Coronary artery (tissue), 2 donors: ENCODE measurements around the gene SLC14A1.
A peak's percentile ranks its signal among the peaks of the same experiment; 100 is the strongest.

Source experiments
- DNase-seq: peaks from one replicate; pipeline ENCODE4 v3.0.0-alpha.2; 2017; ENCODE audit warnings: low spot score
- H3K27ac ChIP-seq, 2 donors: fragments of 200-600 bp; sonication (generic); one replicate each; pipeline ENCODE4 v1.5.1; 2016 to 2019
- H3K4me3 ChIP-seq: fragments of 200-600 bp; sonication (generic); 2 replicates; pipeline ENCODE4 v1.5.1; 2016; ENCODE audit warnings: mild to moderate bottlenecking, moderate library complexity
- TF ChIP-seq, protein P1 (sequence below): fragments of 200-600 bp; sonication (generic); IDR thresholded peaks from one replicate; pipeline ENCODE4 v1.5.1; 2019; ENCODE audit warnings: antibody characterized with exemption

SLC14A1 gene

DNA sequence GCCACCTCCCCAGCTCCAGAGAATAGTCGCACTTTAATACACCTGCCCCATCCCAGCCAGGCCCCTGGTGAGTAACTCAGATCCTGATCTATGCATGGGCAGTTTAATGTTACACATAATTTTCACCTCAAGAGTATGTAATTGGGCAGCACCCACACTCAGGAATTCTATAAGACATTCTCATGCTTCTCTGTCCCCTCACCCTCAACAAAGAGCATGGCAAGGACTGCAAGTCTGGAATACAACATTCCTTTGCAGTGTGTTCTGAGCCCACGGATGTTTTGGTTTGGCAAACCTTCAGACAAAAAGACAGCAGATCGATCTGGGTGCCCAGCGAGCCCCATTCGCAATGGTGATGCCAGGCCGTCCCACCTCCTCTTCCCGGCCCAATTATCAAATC is 4.9 kb upstream of the SLC14A1 start:
- no peak for DNase-seq
- TF ChIP-seq, protein P1, sequence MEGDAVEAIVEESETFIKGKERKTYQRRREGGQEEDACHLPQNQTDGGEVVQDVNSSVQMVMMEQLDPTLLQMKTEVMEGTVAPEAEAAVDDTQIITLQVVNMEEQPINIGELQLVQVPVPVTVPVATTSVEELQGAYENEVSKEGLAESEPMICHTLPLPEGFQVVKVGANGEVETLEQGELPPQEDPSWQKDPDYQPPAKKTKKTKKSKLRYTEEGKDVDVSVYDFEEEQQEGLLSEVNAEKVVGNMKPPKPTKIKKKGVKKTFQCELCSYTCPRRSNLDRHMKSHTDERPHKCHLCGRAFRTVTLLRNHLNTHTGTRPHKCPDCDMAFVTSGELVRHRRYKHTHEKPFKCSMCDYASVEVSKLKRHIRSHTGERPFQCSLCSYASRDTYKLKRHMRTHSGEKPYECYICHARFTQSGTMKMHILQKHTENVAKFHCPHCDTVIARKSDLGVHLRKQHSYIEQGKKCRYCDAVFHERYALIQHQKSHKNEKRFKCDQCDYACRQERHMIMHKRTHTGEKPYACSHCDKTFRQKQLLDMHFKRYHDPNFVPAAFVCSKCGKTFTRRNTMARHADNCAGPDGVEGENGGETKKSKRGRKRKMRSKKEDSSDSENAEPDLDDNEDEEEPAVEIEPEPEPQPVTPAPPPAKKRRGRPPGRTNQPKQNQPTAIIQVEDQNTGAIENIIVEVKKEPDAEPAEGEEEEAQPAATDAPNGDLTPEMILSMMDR, result no peak
- Histone ChIP-seq H3K27ac (no peak overlapping the region), H3K4me3 (no peak overlapping the region)

GRCh38 chr18:45722899-45723298 is 1.1 kb upstream of the SLC14A1 start:
- TF ChIP-seq, protein P1, result peak; percentile 44
- Histone ChIP-seq H3K27ac (no peak overlapping the region), H3K4me3 (no peak overlapping the region)
- no peak for DNase-seq

GRCh38 chr18:45724601-45725000 is 620 bp downstream of the SLC14A1 start:
- DNase-seq, result no peak
- H3K4me3 ChIP-seq, result peak overlapping the region; percentile 52
- TF ChIP-seq, protein P1, result no peak
- H3K27ac ChIP-seq, result peak overlapping the region; percentile 24 to 57

- peak overlapping the region; percentile 52 for H3K4me3 ChIP-seq
- peak overlapping the region; percentile 24 to 31 for H3K27ac ChIP-seq
- TF ChIP-seq, protein P1, result no peak
- DNase-seq, result no peak
These were observed 1.4 kb downstream of the SLC14A1 start for GRCh38 chr18:45725336-45725735.

DNA sequence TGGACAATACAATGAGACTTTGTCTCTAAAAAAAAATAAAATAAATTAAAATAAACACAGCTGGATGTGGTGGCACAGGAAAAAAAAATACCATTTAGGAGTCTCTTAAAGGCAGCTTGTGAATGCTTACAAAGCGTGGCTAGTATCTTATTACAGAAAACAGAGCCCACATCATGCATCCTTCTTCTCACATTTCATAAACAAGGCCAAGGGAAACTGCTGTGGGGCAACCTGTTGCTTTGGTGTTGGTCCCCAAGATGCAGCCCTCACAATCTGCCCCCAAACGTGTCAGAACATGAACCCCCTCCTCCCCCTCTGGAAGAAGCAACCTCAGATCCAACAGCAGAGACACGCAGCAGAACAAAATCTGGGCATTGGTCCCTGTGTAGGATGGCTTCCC is 2.6 kb downstream of the SLC14A1 start:
- Histone ChIP-seq H3K4me3 (no peak overlapping the region), H3K27ac (no peak overlapping the region)
- TF ChIP-seq, protein P1, result no peak
- no peak for DNase-seq

DNA sequence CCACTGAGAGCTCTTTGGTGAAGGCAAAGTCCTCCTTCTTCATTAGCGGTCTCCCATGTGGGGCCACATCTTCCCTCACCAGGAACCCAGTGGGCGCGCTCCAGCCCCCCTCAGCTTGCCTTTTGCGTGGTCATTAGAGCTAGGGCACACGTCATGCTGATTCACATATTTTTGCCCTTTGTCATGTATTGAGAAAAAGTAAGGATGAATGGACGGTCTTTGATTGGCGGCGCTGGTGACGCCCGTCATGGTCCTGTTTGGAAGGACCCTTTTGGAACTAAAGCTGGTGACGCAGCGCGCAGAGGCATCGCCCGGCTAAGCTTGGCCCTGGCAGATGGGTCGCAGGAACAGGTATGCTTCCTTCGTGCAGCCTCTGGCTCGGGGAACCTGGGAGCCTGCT is 3.1 kb downstream of the SLC14A1 start:
- TF ChIP-seq, protein P1, result no peak
- H3K4me3 ChIP-seq, result no peak overlapping the region
- no peak overlapping the region for H3K27ac ChIP-seq
- DNase-seq, result no peak

DNA sequence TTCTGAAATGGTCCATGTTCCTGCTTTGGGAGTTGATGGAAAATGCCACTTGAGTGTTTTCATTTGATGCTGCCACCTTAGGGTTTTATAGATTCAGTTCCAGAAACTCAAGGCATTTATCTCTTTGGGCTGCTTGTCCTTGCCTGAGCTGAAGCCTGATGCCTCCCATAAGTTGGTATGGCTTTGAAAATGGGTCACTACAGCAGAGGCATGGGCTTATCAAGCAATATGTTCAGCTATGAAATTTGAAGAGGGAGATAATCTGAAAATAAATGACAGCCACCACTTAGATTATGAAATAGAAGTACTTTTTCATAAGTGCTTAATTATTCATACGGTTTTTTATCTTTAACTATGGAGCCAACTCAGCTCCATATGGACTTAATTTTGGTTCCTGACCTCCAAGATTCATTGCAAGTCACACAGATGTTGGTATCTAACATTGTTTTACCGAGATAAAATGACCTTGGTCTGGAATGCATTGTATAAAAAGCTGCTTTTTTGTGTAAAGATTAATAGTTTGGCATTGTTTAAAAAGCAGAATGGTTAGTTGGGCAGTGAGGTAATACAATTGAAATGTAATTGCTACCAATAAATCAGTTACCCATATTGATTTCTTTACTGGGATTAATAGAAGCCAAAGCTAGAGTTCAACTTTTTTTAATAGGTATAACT is 4.5 kb downstream of the SLC14A1 start:
- DNase-seq, result no peak
- no peak overlapping the region for H3K27ac ChIP-seq
- TF ChIP-seq, protein P1, result no peak
- H3K4me3 ChIP-seq, result no peak overlapping the region
